Muscle layer of colon (tissue), 2 donors: Measurements from ENCODE around the gene DEPDC7.
A peak's percentile ranks its signal among the peaks of the same experiment; 100 is the strongest.
"Not testable (repeated sequence)": the region's sequence is repeated elsewhere in the genome, so short reads cannot be mapped to it uniquely, and the experiment has no call there.

Source experiments
- H3K27ac ChIP-seq: one replicate; pipeline ENCODE4 v1.7.0; 2013; ENCODE audit warnings: low read depth, mild to moderate bottlenecking, low read length, moderate library complexity
- H3K27me3 ChIP-seq, 2 donors: one replicate each; pipeline ENCODE4 v1.7.0; 2013; ENCODE audit warnings: low read length in 2 of 2, mild to moderate bottlenecking in 2 of 2; ENCODE audit not compliant: insufficient read depth in 2 of 2, control insufficient read depth in 1 of 2
- H3K36me3 ChIP-seq: one replicate; pipeline ENCODE4 v1.7.0; 2013; ENCODE audit warnings: mild to moderate bottlenecking, low read length; ENCODE audit not compliant: insufficient read depth
- H3K4me1 ChIP-seq: one replicate; pipeline ENCODE4 v1.7.0; 2013; ENCODE audit warnings: mild to moderate bottlenecking, low read length; ENCODE audit not compliant: insufficient read depth
- H3K4me3 ChIP-seq, 2 donors: one replicate each; pipeline ENCODE4 v1.7.0; 2013; ENCODE audit warnings: low read length in 2 of 2, low read depth in 1 of 2, mild to moderate bottlenecking in 1 of 2, moderate library complexity in 1 of 2
- H3K9ac ChIP-seq: one replicate; pipeline ENCODE4 v1.7.0; 2013; ENCODE audit warnings: low read length
- H3K9me3 ChIP-seq: one replicate; pipeline ENCODE4 v1.7.0; 2013; ENCODE audit warnings: mild to moderate bottlenecking, low read length
- donor health status: abdominal sarcoma.
- donor health status: Adenocarcinoma of cecum.

The DEPDC7 gene

DNA sequence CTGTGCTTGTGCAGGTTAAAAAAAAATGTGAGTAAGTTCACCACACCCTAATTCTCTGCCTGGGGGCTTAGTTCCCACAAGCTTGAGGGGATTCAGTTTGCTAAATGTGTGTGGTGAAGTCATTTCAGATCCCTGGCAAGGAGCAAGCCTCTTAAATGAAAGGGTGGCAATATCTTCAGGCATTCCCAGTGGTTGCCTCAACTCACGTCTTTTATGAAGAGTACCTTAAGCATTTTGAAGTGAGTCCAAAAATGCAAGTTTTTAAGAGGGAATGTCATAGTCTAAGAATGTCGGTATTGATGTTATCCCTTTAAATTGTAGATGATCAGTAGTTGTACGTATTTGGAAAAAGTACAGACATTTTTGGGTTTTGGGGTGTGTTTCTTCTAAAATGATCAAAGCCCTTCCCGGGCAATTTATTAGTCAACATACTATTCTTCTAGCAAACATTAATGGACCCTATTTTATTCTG lies 28.6 kb downstream of the DEPDC7 start:
- H3K27me3 ChIP-seq: no peaks in the 10 kb centered on the region
- H3K27ac ChIP-seq: no peak overlapping the region
- H3K4me1 ChIP-seq: peaks cover 9% of the 10 kb centered on the region
- no peak overlapping the region for H3K4me3 ChIP-seq
- H3K9ac ChIP-seq: no peak overlapping the region
- no peaks in the 10 kb centered on the region for H3K9me3 ChIP-seq
- peaks cover 17% of the 10 kb centered on the region for H3K36me3 ChIP-seq

GRCh38 chr11:33045551-33046255 lies 30.0 kb downstream of the DEPDC7 start:
- H3K36me3 ChIP-seq: peaks cover 17% of the 10 kb centered on the region
- peaks cover 7% of the 10 kb centered on the region for H3K4me1 ChIP-seq
- H3K9me3 ChIP-seq: no peaks in the 10 kb centered on the region
- H3K9ac ChIP-seq: no peak overlapping the region
- no peak overlapping the region for H3K27ac ChIP-seq
- no peaks in the 10 kb centered on the region for H3K27me3 ChIP-seq
- H3K4me3 ChIP-seq: no peak overlapping the region

- H3K9me3 ChIP-seq, H3K27ac ChIP-seq, H3K9ac ChIP-seq, H3K27me3 ChIP-seq, H3K4me3 ChIP-seq, H3K4me1 ChIP-seq: not testable (repeated sequence)
- peaks cover 17% of the 10 kb centered on the region for H3K36me3 ChIP-seq
Observed at GRCh38 chr11:33048701-33049100, 33.0 kb downstream of the DEPDC7 start.

DNA sequence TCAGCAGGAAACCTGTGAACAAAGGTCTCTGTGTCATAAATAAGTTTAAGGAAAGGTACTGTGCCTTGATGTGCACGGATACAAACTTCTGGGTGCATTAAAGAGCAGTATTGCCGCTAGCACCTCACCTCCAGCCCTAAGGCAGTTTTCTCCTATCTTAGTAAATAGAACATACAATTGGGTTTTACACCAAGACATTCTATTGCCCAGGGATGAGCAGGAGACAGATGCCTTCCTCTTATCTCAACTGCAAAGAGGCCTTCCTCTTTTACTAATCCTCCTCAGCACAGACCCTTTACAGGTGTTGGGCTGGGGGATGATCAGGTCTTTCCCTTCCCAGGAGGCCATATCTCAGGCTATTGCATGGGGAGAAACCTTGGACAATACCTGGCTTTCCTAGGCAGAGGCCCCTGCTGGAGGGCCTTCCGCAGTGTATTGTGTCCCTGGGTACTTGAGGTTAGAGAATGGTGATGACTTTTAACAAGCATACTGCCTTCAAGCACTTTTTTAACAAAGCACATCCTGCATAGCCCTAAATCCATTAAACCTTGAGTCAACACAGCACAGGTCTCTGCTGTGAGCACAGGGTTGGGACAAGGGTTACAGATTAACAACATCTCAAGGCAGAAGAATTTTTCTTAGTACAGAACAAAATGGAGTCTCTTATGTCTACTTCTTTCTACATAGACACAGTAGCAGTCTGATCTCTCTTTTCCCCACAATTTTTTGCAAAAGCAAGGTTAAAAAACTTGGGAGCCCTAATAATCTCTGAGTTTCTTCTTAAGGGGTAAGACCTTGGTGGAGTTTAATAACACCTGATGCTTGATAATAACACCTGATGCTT lies 34.1 kb downstream of the DEPDC7 start:
- not testable (repeated sequence) for H3K27ac ChIP-seq, H3K9ac ChIP-seq, H3K36me3 ChIP-seq, H3K4me3 ChIP-seq, H3K9me3 ChIP-seq, H3K4me1 ChIP-seq, H3K27me3 ChIP-seq

DNA sequence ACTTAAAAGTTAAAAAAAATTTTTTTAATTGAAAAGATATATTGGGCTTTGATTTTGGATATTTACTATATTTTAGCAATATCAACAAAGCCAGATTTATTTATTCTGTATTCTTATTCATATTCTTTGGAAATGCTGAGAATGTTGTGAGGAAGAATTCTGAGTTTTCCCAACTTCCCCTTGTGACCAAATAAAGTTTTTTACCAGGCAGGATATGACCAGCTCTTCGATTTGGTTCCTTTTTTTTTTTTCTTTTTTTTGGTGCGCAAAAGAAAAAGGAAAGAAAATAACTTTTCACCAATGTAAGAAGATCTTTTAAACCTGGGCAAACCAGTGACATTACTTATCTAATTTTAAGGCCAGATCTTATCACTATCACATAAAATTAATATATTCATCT lies 36.6 kb downstream of the DEPDC7 start:
- Histone ChIP-seq H3K9ac (no peak overlapping the region), H3K36me3 (no peaks in the 10 kb centered on the region), H3K27ac (no peak overlapping the region), H3K9me3 (no peaks in the 10 kb centered on the region), H3K27me3 (no peaks in the 10 kb centered on the region), H3K4me3 (no peak overlapping the region), H3K4me1 (no peaks in the 10 kb centered on the region)

DNA sequence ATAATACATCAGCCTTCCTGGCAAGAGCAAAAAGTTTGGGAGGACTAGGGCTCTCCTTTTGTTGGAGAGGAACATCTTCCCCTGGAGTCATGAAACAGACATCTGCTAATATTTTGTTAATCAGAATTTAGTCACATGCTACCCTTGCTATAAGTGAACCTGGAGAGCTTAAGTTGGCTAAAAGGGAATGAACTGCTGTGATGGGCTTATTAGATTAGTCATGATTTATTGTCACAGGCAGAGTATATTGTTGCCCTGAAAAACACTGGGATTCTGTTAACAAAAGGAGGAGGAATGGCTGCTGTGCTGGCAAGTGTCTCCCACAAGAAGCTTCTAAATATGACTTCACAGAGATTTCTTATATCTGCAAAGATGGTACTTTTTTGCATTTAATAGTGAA lies 39.7 kb downstream of the DEPDC7 start:
- H3K27ac ChIP-seq: no peak overlapping the region
- peaks cover 19% of the 10 kb centered on the region for H3K36me3 ChIP-seq
- peaks cover 10% of the 10 kb centered on the region for H3K4me1 ChIP-seq
- no peak overlapping the region for H3K4me3 ChIP-seq
- no peaks in the 10 kb centered on the region for H3K9me3 ChIP-seq
- H3K9ac ChIP-seq: no peak overlapping the region
- no peaks in the 10 kb centered on the region for H3K27me3 ChIP-seq

DNA sequence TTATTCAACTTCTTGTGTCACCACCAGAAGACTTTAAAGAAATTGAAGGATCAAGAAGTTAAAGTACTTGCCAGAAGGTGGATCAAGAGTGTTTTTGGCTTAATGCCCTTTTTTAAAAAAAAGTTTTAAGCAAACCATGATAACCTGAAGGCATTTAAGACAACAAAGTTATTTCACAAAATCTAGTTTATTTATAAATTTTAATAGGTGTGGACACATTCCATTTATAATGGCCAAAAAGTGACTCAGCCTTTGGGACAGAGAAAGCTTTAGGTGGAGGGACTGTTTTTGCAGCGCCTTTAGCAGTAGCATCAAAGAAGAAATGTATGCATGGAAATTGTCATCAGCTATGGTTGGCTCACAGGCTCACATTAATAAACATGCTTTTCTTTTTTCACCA lies 41.6 kb downstream of the DEPDC7 start:
- Histone ChIP-seq H3K4me3 (no peak overlapping the region), H3K36me3 (peaks cover 22% of the 10 kb centered on the region), H3K9ac (no peak overlapping the region), H3K9me3 (no peaks in the 10 kb centered on the region), H3K27me3 (no peaks in the 10 kb centered on the region), H3K4me1 (peaks cover 22% of the 10 kb centered on the region), H3K27ac (no peak overlapping the region)

DNA sequence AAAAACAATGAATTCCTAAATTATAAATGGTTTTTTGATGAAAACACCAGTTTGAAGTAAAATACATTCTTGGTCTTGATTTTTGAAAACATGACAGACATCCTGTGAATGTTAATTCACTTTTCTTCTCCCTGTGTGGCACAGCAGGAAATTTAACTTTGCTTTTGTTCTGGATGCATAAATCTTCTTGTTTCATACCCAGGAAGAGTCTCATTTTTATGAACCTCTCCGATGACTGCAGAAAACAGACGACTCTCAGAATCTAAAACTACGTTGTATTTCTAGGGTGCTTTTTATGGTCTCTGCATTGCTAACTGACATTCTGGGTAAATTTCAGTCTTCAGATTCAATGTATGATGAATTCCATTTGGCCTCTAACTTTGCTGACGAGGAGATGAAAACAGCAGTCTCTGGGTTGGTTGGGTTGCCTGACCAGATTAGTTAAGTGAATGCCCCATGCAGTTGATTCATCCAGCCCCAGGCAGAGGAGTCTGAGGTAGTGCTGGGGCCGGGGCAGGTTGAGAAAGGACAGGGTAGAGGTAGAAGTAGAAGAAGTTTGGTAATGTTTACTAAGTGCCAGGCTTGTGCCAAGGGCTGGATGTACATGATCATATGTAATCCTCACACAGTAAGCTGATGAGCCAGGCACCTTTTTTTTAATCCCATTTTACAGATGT lies 43.8 kb downstream of the DEPDC7 start:
- no peaks in the 10 kb centered on the region for H3K27me3 ChIP-seq
- H3K36me3 ChIP-seq: peaks cover 31% of the 10 kb centered on the region
- peaks cover 43% of the 10 kb centered on the region for H3K4me1 ChIP-seq
- no peak overlapping the region for H3K9ac ChIP-seq
- H3K4me3 ChIP-seq: no peak overlapping the region
- H3K9me3 ChIP-seq: no peaks in the 10 kb centered on the region
- H3K27ac ChIP-seq: no peak overlapping the region

DNA sequence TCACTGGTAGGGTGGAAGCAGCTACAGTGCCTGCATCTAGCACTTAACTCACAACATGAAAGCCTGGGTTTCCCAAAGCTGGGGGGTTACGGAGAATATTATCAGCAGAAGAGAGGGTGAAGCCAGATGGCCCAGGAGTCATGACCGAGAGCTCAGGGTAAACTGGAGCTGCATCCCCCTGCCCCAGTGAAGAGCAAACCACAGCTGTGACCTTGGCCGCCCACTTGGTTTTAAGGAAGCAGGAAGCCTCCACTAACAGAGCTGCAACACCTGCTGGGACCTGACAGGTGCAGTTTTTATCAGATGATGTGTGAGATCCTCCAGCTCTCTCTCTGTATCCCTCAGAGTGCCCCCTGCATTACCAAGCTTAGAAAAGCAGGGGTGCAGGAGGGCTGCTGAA lies 44.6 kb downstream of the DEPDC7 start:
- Histone ChIP-seq H3K4me3 (no peak overlapping the region), H3K9me3 (no peaks in the 10 kb centered on the region), H3K27me3 (no peaks in the 10 kb centered on the region), H3K36me3 (peaks cover 31% of the 10 kb centered on the region), H3K9ac (no peak overlapping the region), H3K4me1 (peaks cover 48% of the 10 kb centered on the region), H3K27ac (peak overlapping the region; percentile 10)

DNA sequence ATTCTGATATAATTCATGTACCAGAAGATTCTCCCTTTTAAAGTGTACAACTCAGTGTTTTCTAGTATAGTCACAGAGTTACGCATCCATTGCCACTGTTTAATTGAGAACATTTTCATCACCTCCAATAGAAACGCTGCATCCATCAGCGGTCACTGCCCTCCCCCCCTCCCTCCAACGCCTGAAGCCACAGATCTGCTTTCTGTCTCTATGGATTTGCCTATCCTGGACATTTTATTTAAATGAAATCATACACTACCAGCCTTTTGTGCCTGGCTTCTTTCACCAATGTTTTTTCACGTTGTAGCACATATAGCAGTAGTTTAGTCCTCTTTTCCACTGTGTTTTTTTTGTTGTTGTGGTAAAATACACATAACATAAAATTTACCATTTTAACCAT lies 46.5 kb downstream of the DEPDC7 start:
- peaks cover 52% of the 10 kb centered on the region for H3K4me1 ChIP-seq
- H3K4me3 ChIP-seq: no peak overlapping the region
- peak overlapping the region; percentile 62 for H3K27ac ChIP-seq
- peaks cover 46% of the 10 kb centered on the region for H3K36me3 ChIP-seq
- H3K9me3 ChIP-seq: no peaks in the 10 kb centered on the region
- H3K27me3 ChIP-seq: no peaks in the 10 kb centered on the region
- no peak overlapping the region for H3K9ac ChIP-seq

GRCh38 chr11:33063326-33063881 lies 47.7 kb downstream of the DEPDC7 start:
- H3K27ac ChIP-seq: peak overlapping the region; percentile 55
- H3K4me3 ChIP-seq: no peak overlapping the region
- H3K4me1 ChIP-seq: peaks cover 52% of the 10 kb centered on the region
- no peak overlapping the region for H3K9ac ChIP-seq
- peaks cover 47% of the 10 kb centered on the region for H3K36me3 ChIP-seq
- no peaks in the 10 kb centered on the region for H3K27me3 ChIP-seq
- H3K9me3 ChIP-seq: no peaks in the 10 kb centered on the region
